Measurements from ENCODE around the gene C1R. TPM values are rescaled to one million over a fixed set of nuclear protein-coding genes. Genes with fewer than 3 reads are reported as not detected.
A peak's percentile ranks its signal among the peaks of the same experiment; 100 is the strongest.

C1R gene
- total RNA-seq, 6 experiments from 2014 or later: 9.3 to 43.4 (median 36.0) TPM

- peak overlapping the region; percentile 86 for H3K4me3 Mint-ChIP-seq
- DNase-seq: no peak
- H3K9me3 Mint-ChIP-seq: no peaks in the 10 kb centered on the region
- peak overlapping the region; percentile 26; the same call in 1 of the 2 replicates for H3K27ac Mint-ChIP-seq
- H3K36me3 Mint-ChIP-seq (ENCODE audit: low read depth): no peaks in the 10 kb centered on the region; the same call in 1 of the 2 replicates
- H3K4me1 Mint-ChIP-seq (ENCODE audit: low read depth): peaks cover 17% of the 10 kb centered on the region
- no peak for TF ChIP-seq CTCF (IDR thresholded peaks at IDR 0.05)
- peaks cover 1% of the 10 kb centered on the region; the same call in 1 of the 2 replicates for H3K27me3 Mint-ChIP-seq (ENCODE audit: insufficient read depth)
Measured at GRCh38 chr12:7129287-7129871, 37.1 kb upstream of the C1R start.

GRCh38 chr12:7128681-7129286 is 36.5 kb upstream of the C1R start, which contains the start of gene RBP5:
Gene RBP5 (minus strand): TSS chr12:7128889. CDS start chr12:7128775, 114 bp downstream.
- peaks cover 17% of the 10 kb centered on the region for H3K4me1 Mint-ChIP-seq (ENCODE audit: low read depth)
- peak within 1 kb of the TSS; percentile 26; the same call in 1 of the 2 replicates for H3K27ac Mint-ChIP-seq
- no peak for DNase-seq
- H3K36me3 Mint-ChIP-seq (ENCODE audit: low read depth): no peaks in the 10 kb centered on the region; the same call in 1 of the 2 replicates
- peak within 1 kb of the TSS; percentile 86 for H3K4me3 Mint-ChIP-seq
- peaks cover 3% of the 10 kb centered on the region for H3K27me3 Mint-ChIP-seq (ENCODE audit: insufficient read depth)
- no peak for TF ChIP-seq CTCF (IDR thresholded peaks at IDR 0.05)
- H3K9me3 Mint-ChIP-seq: no peaks in the 10 kb centered on the region

GRCh38 chr12:7127916-7128626 is 35.8 kb upstream of the C1R start:
- DNase-seq: no peak
- Mint-ChIP-seq H3K9me3 (no peaks in the 10 kb centered on the region), H3K36me3 (ENCODE audit: low read depth) (no peaks in the 10 kb centered on the region), H3K27me3 (ENCODE audit: insufficient read depth) (peaks cover 3% of the 10 kb centered on the region), H3K4me1 (ENCODE audit: low read depth) (peaks cover 17% of the 10 kb centered on the region), H3K27ac (no peak overlapping the region), H3K4me3 (peak overlapping the region; percentile 8; the same call in 1 of the 2 replicates)
- TF ChIP-seq CTCF (IDR thresholded peaks at IDR 0.05): no peak

- peaks cover 3% of the 10 kb centered on the region for H3K27me3 Mint-ChIP-seq (ENCODE audit: insufficient read depth)
- no peak overlapping the region for H3K4me3 Mint-ChIP-seq
- H3K36me3 Mint-ChIP-seq (ENCODE audit: low read depth): no peaks in the 10 kb centered on the region
- DNase-seq: no peak
- peaks cover 12% of the 10 kb centered on the region for H3K4me1 Mint-ChIP-seq (ENCODE audit: low read depth)
- no peak overlapping the region for H3K27ac Mint-ChIP-seq
- no peaks in the 10 kb centered on the region for H3K9me3 Mint-ChIP-seq
- no peak for TF ChIP-seq CTCF (IDR thresholded peaks at IDR 0.05)
Measured at GRCh38 chr12:7125632-7126227, 33.5 kb upstream of the C1R start.

GRCh38 chr12:7123806-7124522 is 31.7 kb upstream of the C1R start:
- peaks cover 5% of the 10 kb centered on the region for H3K4me1 Mint-ChIP-seq (ENCODE audit: low read depth)
- H3K36me3 Mint-ChIP-seq (ENCODE audit: low read depth): no peaks in the 10 kb centered on the region
- no peak for TF ChIP-seq CTCF (IDR thresholded peaks at IDR 0.05)
- no peak overlapping the region for H3K27ac Mint-ChIP-seq
- H3K4me3 Mint-ChIP-seq: no peak overlapping the region
- H3K27me3 Mint-ChIP-seq (ENCODE audit: insufficient read depth): peaks cover 3% of the 10 kb centered on the region
- no peaks in the 10 kb centered on the region for H3K9me3 Mint-ChIP-seq
- DNase-seq: no peak
